ENCODE data around the gene DNAJB8. TPM values are rescaled to one million over a fixed set of nuclear protein-coding genes. Genes with fewer than 3 reads are reported as not detected.

The DNAJB8 gene
- total RNA-seq, 1 experiment from 2014 or later: not detected

- H3K79me2 ChIP-seq (ENCODE audit: low read length): peaks cover 32% of the 10 kb centered on the region
- no peak for DNase-seq
- H3K9me2 ChIP-seq (replicated peaks; ENCODE audit: low read length): no peaks in the 10 kb centered on the region
- BruUV-seq (replicated peaks): no TSS peak
- no peak for ATAC-seq
- H4K20me1 ChIP-seq (ENCODE audit: low read length): no peaks in the 10 kb centered on the region; the same call in 1 of the 2 replicates
- H3K27me3 ChIP-seq (ENCODE audit: low read length): no peaks in the 10 kb centered on the region
- peaks cover 38% of the 10 kb centered on the region for H3K4me1 ChIP-seq (ENCODE audit: insufficient read depth, low read length)
- CTCF ChIA-PET: no interaction called here
- H3K9ac ChIP-seq (ENCODE audit: low read length): no peak overlapping the region
- intact Hi-C loops (cut with micrococcal nuclease): no loop called here
- H3K27ac ChIP-seq (ENCODE audit: low read length): no peak overlapping the region
- H3K9me3 ChIP-seq (ENCODE audit: low read length): no peaks in the 10 kb centered on the region
- peaks cover 6% of the 10 kb centered on the region for H3F3A ChIP-seq (ENCODE audit: low read length, unreplicated experiment)
- no peak overlapping the region for H3K4me2 ChIP-seq (ENCODE audit: low read length)
- no peak overlapping the region for H2AFZ ChIP-seq (ENCODE audit: low read length)
- POLR2A ChIA-PET (ENCODE audit: unreplicated experiment): interaction anchor here (0.6 kb wide), 1 partner anchor 295 kb away, joined by 20 read pairs; no protein-coding TSS in a partner anchor
- peaks cover 15% of the 10 kb centered on the region; the same call in 1 of the 2 replicates for H3K36me3 ChIP-seq (ENCODE audit: low read depth, low read length)
- TF ChIP-seq CTCF (conservative IDR thresholded peaks at IDR 0.05; ENCODE audit: low read depth, low read length): no peak
- TF ChIP-seq EZH2 (IDR thresholded peaks at IDR 0.05; ENCODE audit: low read length, unreplicated experiment): no peak
- no peak for TF ChIP-seq EZH2phosphoT487 (IDR thresholded peaks at IDR 0.05; ENCODE audit: borderline replicate concordance, low read length)
- no peak overlapping the region for H3K4me3 ChIP-seq (ENCODE audit: low read length)
Observed at GRCh38 chr3:128480717-128481437, 14.2 kb upstream of the DNAJB8 start.

- Histone ChIP-seq H3K4me1 (ENCODE audit: insufficient read depth, low read length) (peaks cover 32% of the 10 kb centered on the region), H3K4me2 (ENCODE audit: low read length) (no peak overlapping the region), H3K79me2 (ENCODE audit: low read length) (peaks cover 26% of the 10 kb centered on the region), H3K36me3 (ENCODE audit: low read depth, low read length) (peaks cover 15% of the 10 kb centered on the region; the same call in 1 of the 2 replicates), H3F3A (ENCODE audit: low read length, unreplicated experiment) (peaks cover 6% of the 10 kb centered on the region), H3K9me2 (replicated peaks; ENCODE audit: low read length) (no peaks in the 10 kb centered on the region), H3K9ac (ENCODE audit: low read length) (no peak overlapping the region), H3K4me3 (ENCODE audit: low read length) (no peak overlapping the region), H3K27ac (ENCODE audit: low read length) (no peak overlapping the region), H3K27me3 (ENCODE audit: low read length) (no peaks in the 10 kb centered on the region), H2AFZ (ENCODE audit: low read length) (no peak overlapping the region), H4K20me1 (ENCODE audit: low read length) (no peaks in the 10 kb centered on the region; the same call in 1 of the 2 replicates), H3K9me3 (ENCODE audit: low read length) (no peaks in the 10 kb centered on the region)
- no peak for DNase-seq
- ChIA-PET CTCF (no interaction called here), POLR2A (ENCODE audit: unreplicated experiment) (no interaction called here)
- no TSS peak for BruUV-seq (replicated peaks)
- ATAC-seq: no peak
- intact Hi-C loops (cut with micrococcal nuclease): no loop called here
- TF ChIP-seq EZH2 (IDR thresholded peaks at IDR 0.05; ENCODE audit: low read length, unreplicated experiment) (no peak), EZH2phosphoT487 (IDR thresholded peaks at IDR 0.05; ENCODE audit: borderline replicate concordance, low read length) (no peak), CTCF (conservative IDR thresholded peaks at IDR 0.05; ENCODE audit: low read depth, low read length) (no peak)
Observed at GRCh38 chr3:128480278-128480677, 13.6 kb upstream of the DNAJB8 start.

GRCh38 chr3:128479558-128480086, 12.9 kb upstream of the DNAJB8 start:
- H4K20me1 ChIP-seq (ENCODE audit: low read length): no peaks in the 10 kb centered on the region
- H2AFZ ChIP-seq (ENCODE audit: low read length): no peak overlapping the region
- peaks cover 15% of the 10 kb centered on the region; the same call in 1 of the 2 replicates for H3K36me3 ChIP-seq (ENCODE audit: low read depth, low read length)
- DNase-seq (no peak), ATAC-seq (no peak)
- no peak overlapping the region for H3K27ac ChIP-seq (ENCODE audit: low read length)
- H3K4me2 ChIP-seq (ENCODE audit: low read length): no peak overlapping the region
- H3K79me2 ChIP-seq (ENCODE audit: low read length): peaks cover 19% of the 10 kb centered on the region
- peaks cover 6% of the 10 kb centered on the region for H3F3A ChIP-seq (ENCODE audit: low read length, unreplicated experiment)
- no peak overlapping the region for H3K9ac ChIP-seq (ENCODE audit: low read length)
- TF ChIP-seq CTCF (conservative IDR thresholded peaks at IDR 0.05; ENCODE audit: low read depth, low read length): no peak
- no peak for TF ChIP-seq EZH2phosphoT487 (IDR thresholded peaks at IDR 0.05; ENCODE audit: borderline replicate concordance, low read length)
- no peak for TF ChIP-seq EZH2 (IDR thresholded peaks at IDR 0.05; ENCODE audit: low read length, unreplicated experiment)
- peaks cover 25% of the 10 kb centered on the region for H3K4me1 ChIP-seq (ENCODE audit: insufficient read depth, low read length)
- H3K27me3 ChIP-seq (ENCODE audit: low read length): no peaks in the 10 kb centered on the region
- H3K4me3 ChIP-seq (ENCODE audit: low read length): no peak overlapping the region
- POLR2A ChIA-PET (ENCODE audit: unreplicated experiment): no interaction called here
- TSS peak; percentile 12 for BruUV-seq (replicated peaks)
- CTCF ChIA-PET: no interaction called here
- no peaks in the 10 kb centered on the region for H3K9me2 ChIP-seq (replicated peaks; ENCODE audit: low read length)
- intact Hi-C loops (cut with micrococcal nuclease): no loop called here
- no peaks in the 10 kb centered on the region for H3K9me3 ChIP-seq (ENCODE audit: low read length)

Measured in PC-3 (cell line).